SU-DHL-6 (cell line): ENCODE results near the gene NXN.

Source experiments
- EZH2phosphoT487 ChIP-seq: fragments of 200-600 bp; sonication (generic), shearing (Covaris generic); conservative IDR thresholded peaks from 2 replicates; pipeline ENCODE4 v1.6.1; 2018; ENCODE audit warnings: mild to moderate bottlenecking, antibody characterized with exemption, low read length, moderate library complexity, mixed read lengths
- TF ChIP-seq, protein P1 (sequence below): fragments of 200-600 bp; sonication (generic); IDR thresholded peaks from one replicate; pipeline ENCODE4 v1.5.1; 2017; ENCODE audit warnings: antibody characterized with exemption, mild to moderate bottlenecking, low read length, moderate library complexity; ENCODE audit not compliant: insufficient read depth, poor library complexity, severe bottlenecking

DNA sequence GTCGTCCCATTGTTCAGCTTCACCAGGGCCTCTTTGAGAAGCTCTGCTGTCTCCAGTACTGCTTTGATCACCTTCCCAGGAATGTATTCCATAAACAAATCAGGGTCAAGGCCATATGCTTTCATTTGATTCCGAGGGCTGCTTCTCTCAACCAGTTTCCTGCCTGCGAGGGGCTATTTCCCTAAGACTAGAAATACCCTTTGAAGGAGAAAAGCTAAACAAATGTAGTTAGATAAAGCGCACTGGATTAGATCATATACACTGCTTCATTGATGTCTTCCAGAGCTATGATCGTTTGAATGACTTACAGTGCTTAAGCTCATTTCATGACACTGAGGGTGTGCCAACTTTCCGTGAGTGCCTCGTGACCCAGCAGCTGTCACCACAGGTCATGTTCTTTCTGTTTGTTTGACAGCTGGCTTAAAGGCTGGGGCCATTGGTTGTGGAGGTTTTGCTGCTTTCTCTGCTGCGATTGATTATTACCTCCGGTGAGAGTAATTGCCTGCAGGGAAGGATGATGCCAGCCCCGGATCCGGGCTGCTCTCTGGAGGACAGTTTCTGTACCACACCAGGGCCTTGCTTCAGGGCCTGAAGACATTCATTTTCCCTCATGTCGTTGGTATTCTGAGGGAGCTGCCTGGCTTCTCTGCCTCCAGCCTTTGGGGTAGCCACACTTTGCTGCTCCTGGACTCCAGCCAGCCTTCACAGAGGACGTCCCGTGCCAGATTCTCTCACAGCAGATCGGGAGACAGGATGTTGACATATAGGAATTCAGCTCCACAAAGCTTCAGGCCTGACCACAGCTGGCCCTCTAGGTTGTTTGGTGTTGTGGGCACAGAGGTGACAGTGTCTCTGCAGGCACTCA lies 21.3 kb upstream of the NXN start:
- TF ChIP-seq, protein P1, sequence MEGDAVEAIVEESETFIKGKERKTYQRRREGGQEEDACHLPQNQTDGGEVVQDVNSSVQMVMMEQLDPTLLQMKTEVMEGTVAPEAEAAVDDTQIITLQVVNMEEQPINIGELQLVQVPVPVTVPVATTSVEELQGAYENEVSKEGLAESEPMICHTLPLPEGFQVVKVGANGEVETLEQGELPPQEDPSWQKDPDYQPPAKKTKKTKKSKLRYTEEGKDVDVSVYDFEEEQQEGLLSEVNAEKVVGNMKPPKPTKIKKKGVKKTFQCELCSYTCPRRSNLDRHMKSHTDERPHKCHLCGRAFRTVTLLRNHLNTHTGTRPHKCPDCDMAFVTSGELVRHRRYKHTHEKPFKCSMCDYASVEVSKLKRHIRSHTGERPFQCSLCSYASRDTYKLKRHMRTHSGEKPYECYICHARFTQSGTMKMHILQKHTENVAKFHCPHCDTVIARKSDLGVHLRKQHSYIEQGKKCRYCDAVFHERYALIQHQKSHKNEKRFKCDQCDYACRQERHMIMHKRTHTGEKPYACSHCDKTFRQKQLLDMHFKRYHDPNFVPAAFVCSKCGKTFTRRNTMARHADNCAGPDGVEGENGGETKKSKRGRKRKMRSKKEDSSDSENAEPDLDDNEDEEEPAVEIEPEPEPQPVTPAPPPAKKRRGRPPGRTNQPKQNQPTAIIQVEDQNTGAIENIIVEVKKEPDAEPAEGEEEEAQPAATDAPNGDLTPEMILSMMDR: no peak
- no peak for TF ChIP-seq EZH2phosphoT487
